Fibroblast of lung (primary cell): ENCODE results near the gene VSIG10L2. TPM values are rescaled to one million over a fixed set of nuclear protein-coding genes. Genes with fewer than 3 reads are reported as not detected.

ENCODE experiments used
- DNase-seq, 2 donors: peaks; one replicate each; pipeline versions ENCODE4 v3.0.0 to v3.0.0-alpha.2; 2010; ENCODE audit warnings: low read depth in 2 of 2
- H2AFZ ChIP-seq: 2 replicates; pipeline ENCODE4 v1.5.1; 2012; ENCODE audit warnings: low read length, control low read depth, inconsistent platforms
- H3K27ac ChIP-seq: 2 replicates; pipeline ENCODE4 v1.5.1; 2011; ENCODE audit warnings: low read length, control low read depth; ENCODE audit not compliant: insufficient read depth
- H3K27me3 ChIP-seq: 2 replicates; pipeline ENCODE4 v1.5.1; 2011; ENCODE audit warnings: mild to moderate bottlenecking, low read length; ENCODE audit not compliant: control insufficient read depth, insufficient read depth
- H3K36me3 ChIP-seq: 2 replicates; pipeline ENCODE4 v1.5.1; 2011; ENCODE audit warnings: low read length; ENCODE audit not compliant: control insufficient read depth, insufficient read depth
- H3K4me1 ChIP-seq: 2 replicates; pipeline ENCODE4 v1.5.1; 2011; ENCODE audit warnings: low read length; ENCODE audit not compliant: control insufficient read depth, insufficient read depth; ENCODE audit errors: extremely low read depth
- H3K4me2 ChIP-seq: 2 replicates; pipeline ENCODE4 v1.5.1; 2011; ENCODE audit warnings: low read length, control low read depth; ENCODE audit not compliant: insufficient read depth; ENCODE audit errors: extremely low read depth
- H3K4me3 ChIP-seq, 4 experiments: fragments of 200-600 bp in 1 of 4; sonication (generic) in 1 of 4; replicated peaks in 1 of 4; 2 replicates each; pipeline ENCODE4 v1.5.1; 2011 to 2016; ENCODE audit warnings: low read length in 4 of 4, low read depth in 3 of 4, mild to moderate bottlenecking in 3 of 4, control low read depth in 2 of 4, inconsistent platforms in 1 of 4, mixed read lengths in 1 of 4; ENCODE audit not compliant: insufficient read depth in 1 of 4; ENCODE audit errors: control extremely low read depth in 1 of 4
- H3K79me2 ChIP-seq: 2 replicates; pipeline ENCODE4 v1.5.1; 2012; ENCODE audit warnings: mild to moderate bottlenecking, low read length, inconsistent platforms; ENCODE audit not compliant: control insufficient read depth, insufficient read depth
- H3K9ac ChIP-seq: 2 replicates; pipeline ENCODE4 v1.5.1; 2011; ENCODE audit warnings: mild to moderate bottlenecking, low read length, control low read depth; ENCODE audit not compliant: insufficient read depth
- H3K9me3 ChIP-seq: 2 replicates; pipeline ENCODE4 v1.5.1; 2012; ENCODE audit warnings: low read depth, low read length; ENCODE audit not compliant: control insufficient read depth, insufficient read depth
- H4K20me1 ChIP-seq: 2 replicates; pipeline ENCODE4 v1.5.1; 2011; ENCODE audit warnings: low read length; ENCODE audit not compliant: control insufficient read depth, insufficient read depth; ENCODE audit errors: extremely low read depth
- CTCF ChIP-seq, 2 donors: IDR thresholded peaks in 1 of 2; conservative IDR thresholded peaks in 1 of 2; 1 replicate in 1 of 2; 2 replicates in 1 of 2; pipeline ENCODE4 v1.5.1; 2011 to 2012; ENCODE audit warnings: low read length in 2 of 2, control low read depth in 1 of 2, inconsistent platforms in 1 of 2, low read depth in 1 of 2, mild to moderate bottlenecking in 1 of 2
- EZH2 ChIP-seq: IDR thresholded peaks from 2 replicates; pipeline ENCODE4 v1.5.1; 2012; ENCODE audit warnings: low read length, control low read depth, mild to moderate bottlenecking; ENCODE audit errors: missing control alignments
- polyA plus RNA-seq, 2 donors: library from polyadenylated mRNA; depleted of rRNA in 1 of 2; stranded (reverse) in 1 of 2; unstranded in 1 of 2; fragments of >200 nt; gene quantifications; 2 replicates each; pipeline ENCODE4 v1.2.1, GENCODE V29; 2011 to 2012; ENCODE audit warnings: missing spikeins in 1 of 2
- total RNA-seq: library from RNA; depleted of rRNA; stranded (reverse); fragments of >200 nt; gene quantifications from 2 replicates; pipeline ENCODE4 v1.2.1, GENCODE V29; 2014

VSIG10L2 gene
- total and polyA plus RNA-seq, 2 donors (not counting 1 experiment from before 2014, with no cell fraction given), result not detected

- H3K79me2 ChIP-seq, result no peaks in the 10 kb centered on the region
- no peak overlapping the region for H3K9ac ChIP-seq
- no peak overlapping the region for H2AFZ ChIP-seq
- no peaks in the 10 kb centered on the region for H3K4me1 ChIP-seq
- H4K20me1 ChIP-seq, result no peaks in the 10 kb centered on the region
- H3K4me3 ChIP-seq, result no peak overlapping the region
- DNase-seq, result no peak
- H3K27ac ChIP-seq, result no peak overlapping the region
- H3K9me3 ChIP-seq, result no peaks in the 10 kb centered on the region
- no peak overlapping the region for H3K4me2 ChIP-seq
- peaks cover 9% of the 10 kb centered on the region for H3K27me3 ChIP-seq
- TF ChIP-seq CTCF (conservative IDR thresholded peaks at IDR 0.05 in 1 of 2, IDR thresholded peaks at IDR 0.05 in 1 of 2; ENCODE audit: low read depth in 1 of 2, low read length in 2 of 2) (no peak), EZH2 (no peak)
- no peaks in the 10 kb centered on the region for H3K36me3 ChIP-seq
Observed at GRCh38 chr11:125931668-125932067, 14.2 kb upstream of the VSIG10L2 start.

GRCh38 chr11:125932301-125932700, 13.5 kb upstream of the VSIG10L2 start:
- H3K4me1 ChIP-seq, result no peaks in the 10 kb centered on the region
- no peak for DNase-seq
- H3K27ac ChIP-seq, result no peak overlapping the region
- TF ChIP-seq EZH2, result no peak
- no peak for TF ChIP-seq CTCF (conservative IDR thresholded peaks at IDR 0.05 in 1 of 2, IDR thresholded peaks at IDR 0.05 in 1 of 2; ENCODE audit: low read depth in 1 of 2, low read length in 2 of 2)
- H3K9ac ChIP-seq, result no peak overlapping the region
- no peak overlapping the region for H3K4me3 ChIP-seq
- no peaks in the 10 kb centered on the region for H3K9me3 ChIP-seq
- H4K20me1 ChIP-seq, result no peaks in the 10 kb centered on the region
- H3K36me3 ChIP-seq, result no peaks in the 10 kb centered on the region
- no peak overlapping the region for H3K4me2 ChIP-seq
- no peaks in the 10 kb centered on the region for H3K79me2 ChIP-seq
- H3K27me3 ChIP-seq, result peaks cover 9% of the 10 kb centered on the region
- no peak overlapping the region for H2AFZ ChIP-seq

- Histone ChIP-seq H3K4me2 (no peak overlapping the region), H3K79me2 (no peaks in the 10 kb centered on the region), H3K4me3 (no peak overlapping the region), H3K27ac (no peak overlapping the region), H3K9ac (no peak overlapping the region), H3K27me3 (peaks cover 9% of the 10 kb centered on the region), H3K9me3 (no peaks in the 10 kb centered on the region), H4K20me1 (no peaks in the 10 kb centered on the region), H3K4me1 (no peaks in the 10 kb centered on the region), H2AFZ (no peak overlapping the region), H3K36me3 (no peaks in the 10 kb centered on the region)
- no peak for DNase-seq
- no peak for TF ChIP-seq EZH2
- TF ChIP-seq CTCF (conservative IDR thresholded peaks at IDR 0.05 in 1 of 2, IDR thresholded peaks at IDR 0.05 in 1 of 2; ENCODE audit: low read depth in 1 of 2, low read length in 2 of 2), result no peak
Observed at GRCh38 chr11:125933030-125933813, 12.6 kb upstream of the VSIG10L2 start.
